ENCODE results near the gene CCT2. TPM values are rescaled to one million over a fixed set of nuclear protein-coding genes. Genes with fewer than 3 reads are reported as not detected.

Gene CCT2
- total RNA-seq, 1 experiment from 2014 or later = 342 TPM

- Mint-ChIP-seq H3K27me3 (ENCODE audit: low read depth) (no peaks in the 10 kb centered on the region; the same call in 1 of the 2 replicates), H3K4me3 (no peak overlapping the region), H3K4me1 (no peaks in the 10 kb centered on the region), H3K27ac (no peak overlapping the region), H3K9me3 (no peaks in the 10 kb centered on the region), H3K36me3 (no peaks in the 10 kb centered on the region)
- TF ChIP-seq GTF2I (CRISPR knock-in tag; conservative IDR thresholded peaks at IDR 0.05) = no peak
- no peak for TF ChIP-seq RORB (CRISPR knock-in tag; IDR thresholded peaks at IDR 0.05)
- TF ChIP-seq, protein P1, sequence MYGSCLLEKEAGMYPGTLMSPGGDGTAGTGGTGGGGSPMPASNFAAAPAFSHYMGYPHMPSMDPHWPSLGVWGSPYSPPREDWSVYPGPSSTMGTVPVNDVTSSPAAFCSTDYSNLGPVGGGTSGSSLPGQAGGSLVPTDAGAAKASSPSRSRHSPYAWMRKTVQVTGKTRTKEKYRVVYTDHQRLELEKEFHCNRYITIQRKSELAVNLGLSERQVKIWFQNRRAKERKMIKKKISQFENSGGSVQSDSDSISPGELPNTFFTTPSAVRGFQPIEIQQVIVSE (CRISPR knock-in tag; IDR thresholded peaks at IDR 0.05; ENCODE audit: borderline replicate concordance) = no peak
- no peak for TF ChIP-seq FOXP1 (CRISPR knock-in tag; IDR thresholded peaks at IDR 0.05; ENCODE audit: borderline replicate concordance)
- TF ChIP-seq GRHL2 (CRISPR knock-in tag; IDR thresholded peaks at IDR 0.05; ENCODE audit: insufficient replicate concordance, severe bottlenecking) = no peak
- no peak for TF ChIP-seq CREB1 (CRISPR knock-in tag; IDR thresholded peaks at IDR 0.05)
- TF ChIP-seq NR3C1 (CRISPR knock-in tag; conservative IDR thresholded peaks at IDR 0.05; ENCODE audit: low read depth) = no peak
- no peak for TF ChIP-seq SMAD4 (CRISPR knock-in tag; IDR thresholded peaks at IDR 0.05)
- no peak for TF ChIP-seq NFE2L1 (CRISPR knock-in tag; IDR thresholded peaks at IDR 0.05)
- TF ChIP-seq, protein P2, sequence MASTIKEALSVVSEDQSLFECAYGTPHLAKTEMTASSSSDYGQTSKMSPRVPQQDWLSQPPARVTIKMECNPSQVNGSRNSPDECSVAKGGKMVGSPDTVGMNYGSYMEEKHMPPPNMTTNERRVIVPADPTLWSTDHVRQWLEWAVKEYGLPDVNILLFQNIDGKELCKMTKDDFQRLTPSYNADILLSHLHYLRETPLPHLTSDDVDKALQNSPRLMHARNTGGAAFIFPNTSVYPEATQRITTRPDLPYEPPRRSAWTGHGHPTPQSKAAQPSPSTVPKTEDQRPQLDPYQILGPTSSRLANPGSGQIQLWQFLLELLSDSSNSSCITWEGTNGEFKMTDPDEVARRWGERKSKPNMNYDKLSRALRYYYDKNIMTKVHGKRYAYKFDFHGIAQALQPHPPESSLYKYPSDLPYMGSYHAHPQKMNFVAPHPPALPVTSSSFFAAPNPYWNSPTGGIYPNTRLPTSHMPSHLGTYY (CRISPR knock-in tag; IDR thresholded peaks at IDR 0.05) = no peak
- TF ChIP-seq, protein P3, sequence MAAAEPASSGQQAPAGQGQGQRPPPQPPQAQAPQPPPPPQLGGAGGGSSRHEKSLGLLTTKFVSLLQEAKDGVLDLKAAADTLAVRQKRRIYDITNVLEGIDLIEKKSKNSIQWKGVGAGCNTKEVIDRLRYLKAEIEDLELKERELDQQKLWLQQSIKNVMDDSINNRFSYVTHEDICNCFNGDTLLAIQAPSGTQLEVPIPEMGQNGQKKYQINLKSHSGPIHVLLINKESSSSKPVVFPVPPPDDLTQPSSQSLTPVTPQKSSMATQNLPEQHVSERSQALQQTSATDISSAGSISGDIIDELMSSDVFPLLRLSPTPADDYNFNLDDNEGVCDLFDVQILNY (CRISPR knock-in tag; IDR thresholded peaks at IDR 0.05) = no peak
- TF ChIP-seq, protein P4, sequence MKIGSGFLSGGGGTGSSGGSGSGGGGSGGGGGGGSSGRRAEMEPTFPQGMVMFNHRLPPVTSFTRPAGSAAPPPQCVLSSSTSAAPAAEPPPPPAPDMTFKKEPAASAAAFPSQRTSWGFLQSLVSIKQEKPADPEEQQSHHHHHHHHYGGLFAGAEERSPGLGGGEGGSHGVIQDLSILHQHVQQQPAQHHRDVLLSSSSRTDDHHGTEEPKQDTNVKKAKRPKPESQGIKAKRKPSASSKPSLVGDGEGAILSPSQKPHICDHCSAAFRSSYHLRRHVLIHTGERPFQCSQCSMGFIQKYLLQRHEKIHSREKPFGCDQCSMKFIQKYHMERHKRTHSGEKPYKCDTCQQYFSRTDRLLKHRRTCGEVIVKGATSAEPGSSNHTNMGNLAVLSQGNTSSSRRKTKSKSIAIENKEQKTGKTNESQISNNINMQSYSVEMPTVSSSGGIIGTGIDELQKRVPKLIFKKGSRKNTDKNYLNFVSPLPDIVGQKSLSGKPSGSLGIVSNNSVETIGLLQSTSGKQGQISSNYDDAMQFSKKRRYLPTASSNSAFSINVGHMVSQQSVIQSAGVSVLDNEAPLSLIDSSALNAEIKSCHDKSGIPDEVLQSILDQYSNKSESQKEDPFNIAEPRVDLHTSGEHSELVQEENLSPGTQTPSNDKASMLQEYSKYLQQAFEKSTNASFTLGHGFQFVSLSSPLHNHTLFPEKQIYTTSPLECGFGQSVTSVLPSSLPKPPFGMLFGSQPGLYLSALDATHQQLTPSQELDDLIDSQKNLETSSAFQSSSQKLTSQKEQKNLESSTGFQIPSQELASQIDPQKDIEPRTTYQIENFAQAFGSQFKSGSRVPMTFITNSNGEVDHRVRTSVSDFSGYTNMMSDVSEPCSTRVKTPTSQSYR (CRISPR knock-in tag; IDR thresholded peaks at IDR 0.05) = no peak
- no peak for TF ChIP-seq ZNF423 (CRISPR knock-in tag; IDR thresholded peaks at IDR 0.05)
- no peak for TF ChIP-seq ATF1 (CRISPR knock-in tag; IDR thresholded peaks at IDR 0.05)
- CTCF ChIA-PET = interaction anchor here (1.2 kb wide), 1 partner anchor 8 kb away, joined by 4 read pairs; no protein-coding TSS in a partner anchor
- DNase-seq (ENCODE audit: low spot score) (no peak), ATAC-seq (no peak)
- POLR2A ChIA-PET = no interaction called here
These were observed 63.2 kb downstream of the CCT2 start for GRCh38 chr12:69648476-69648875.

DNA sequence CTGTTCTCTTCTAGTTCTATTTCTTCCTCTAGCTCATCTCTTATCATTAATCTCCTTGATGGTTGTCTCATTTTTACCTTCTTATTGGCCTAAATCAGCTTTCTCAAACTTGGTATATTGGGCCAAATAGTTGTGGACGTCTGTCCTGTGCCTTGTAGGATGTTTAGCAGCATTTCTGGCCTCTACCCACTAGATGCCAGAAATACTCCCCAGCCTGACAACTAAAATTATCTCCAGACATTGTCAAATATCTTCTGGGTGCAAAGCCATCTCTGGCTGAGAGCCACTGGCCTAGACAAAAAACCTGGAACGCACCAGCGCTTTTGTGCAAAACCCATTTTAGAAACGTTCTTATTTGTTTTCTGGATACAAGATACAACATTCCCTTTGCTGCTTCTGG, 64.3 kb downstream of the CCT2 start:
- DNase-seq (ENCODE audit: low spot score) = no peak

More for the DNA sequence above, 64.3 kb downstream of the CCT2 start:
- CTCF ChIA-PET = interaction anchor here (1.2 kb wide), 1 partner anchor 10 kb away, joined by 4 read pairs; no protein-coding TSS in a partner anchor
- H3K4me1 Mint-ChIP-seq = no peaks in the 10 kb centered on the region
- no peak overlapping the region for H3K4me3 Mint-ChIP-seq
- H3K27ac Mint-ChIP-seq = no peak overlapping the region
- no peak for TF ChIP-seq SP1 (CRISPR knock-in tag; conservative IDR thresholded peaks at IDR 0.05)
- TF ChIP-seq, protein P2 (CRISPR knock-in tag; IDR thresholded peaks at IDR 0.05) = no peak
- TF ChIP-seq CREB1 (CRISPR knock-in tag; IDR thresholded peaks at IDR 0.05) = no peak
- TF ChIP-seq ATF1 (CRISPR knock-in tag; IDR thresholded peaks at IDR 0.05) = no peak
- no peak for TF ChIP-seq IRF2 (CRISPR knock-in tag; IDR thresholded peaks at IDR 0.05; ENCODE audit: borderline replicate concordance, low read depth)
- TF ChIP-seq, protein P5, sequence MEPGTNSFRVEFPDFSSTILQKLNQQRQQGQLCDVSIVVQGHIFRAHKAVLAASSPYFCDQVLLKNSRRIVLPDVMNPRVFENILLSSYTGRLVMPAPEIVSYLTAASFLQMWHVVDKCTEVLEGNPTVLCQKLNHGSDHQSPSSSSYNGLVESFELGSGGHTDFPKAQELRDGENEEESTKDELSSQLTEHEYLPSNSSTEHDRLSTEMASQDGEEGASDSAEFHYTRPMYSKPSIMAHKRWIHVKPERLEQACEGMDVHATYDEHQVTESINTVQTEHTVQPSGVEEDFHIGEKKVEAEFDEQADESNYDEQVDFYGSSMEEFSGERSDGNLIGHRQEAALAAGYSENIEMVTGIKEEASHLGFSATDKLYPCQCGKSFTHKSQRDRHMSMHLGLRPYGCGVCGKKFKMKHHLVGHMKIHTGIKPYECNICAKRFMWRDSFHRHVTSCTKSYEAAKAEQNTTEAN (CRISPR knock-in tag; IDR thresholded peaks at IDR 0.05) = no peak
- no peak for TF ChIP-seq USF1 (CRISPR knock-in tag; IDR thresholded peaks at IDR 0.05)
- no peak for TF ChIP-seq ZNF317 (CRISPR knock-in tag; IDR thresholded peaks at IDR 0.05; ENCODE audit: borderline replicate concordance, low read depth)
- TF ChIP-seq ZSCAN18 (CRISPR knock-in tag; IDR thresholded peaks at IDR 0.05) = no peak
- no peak for TF ChIP-seq SOX15 (CRISPR knock-in tag; IDR thresholded peaks at IDR 0.05)
- TF ChIP-seq GABPB1 (CRISPR knock-in tag; IDR thresholded peaks at IDR 0.05) = no peak
- H3K9me3 Mint-ChIP-seq = no peaks in the 10 kb centered on the region
- no peak for ATAC-seq
- H3K36me3 Mint-ChIP-seq = no peaks in the 10 kb centered on the region
- no peaks in the 10 kb centered on the region; the same call in 1 of the 2 replicates for H3K27me3 Mint-ChIP-seq (ENCODE audit: low read depth)
- POLR2A ChIA-PET = no interaction called here
